Suprapubic skin (tissue), 4 donors: ENCODE data around the gene CTXN1. TPM values are rescaled to one million over a fixed set of nuclear protein-coding genes. Genes with fewer than 3 reads are reported as not detected.
"Not testable (repeated sequence)": the region's sequence is repeated elsewhere in the genome, so short reads cannot be mapped to it uniquely, and the experiment has no call there.

Source experiments
- DNase-seq, 2 donors: peaks; one replicate each; pipeline ENCODE4 v3.0.0-alpha.2; 2019; ENCODE audit warnings: low spot score in 2 of 2
- H3K27ac ChIP-seq: fragments of 200-600 bp; sonication (generic); one replicate; pipeline ENCODE4 v1.5.1; 2019
- H3K27me3 ChIP-seq: fragments of 200-600 bp; sonication (generic); one replicate; pipeline ENCODE4 v1.5.1; 2019
- H3K36me3 ChIP-seq: fragments of 200-600 bp; sonication (generic); one replicate; pipeline ENCODE4 v1.5.1; 2019
- H3K4me1 ChIP-seq: fragments of 200-600 bp; sonication (generic); one replicate; pipeline ENCODE4 v1.5.1; 2019
- H3K4me3 ChIP-seq: fragments of 200-600 bp; sonication (generic); one replicate; pipeline ENCODE4 v1.5.1; 2019; ENCODE audit warnings: mild to moderate bottlenecking
- H3K9me3 ChIP-seq: fragments of 200-600 bp; sonication (generic); one replicate; pipeline ENCODE4 v1.5.1; 2019
- CTCF ChIP-seq, 2 donors: fragments of 200-600 bp in 1 of 2; fragments of 450-650 bp in 1 of 2; sonication (generic) in 1 of 2; IDR thresholded peaks; one replicate each; pipeline ENCODE4 v1.5.1; 2016 to 2019; ENCODE audit warnings: antibody characterized with exemption in 2 of 2, mild to moderate bottlenecking in 1 of 2, moderate library complexity in 1 of 2
- EP300 ChIP-seq: sonication (generic); formaldehyde crosslinking; IDR thresholded peaks from one replicate; pipeline ENCODE4 v1.6.1; 2017; ENCODE audit warnings: antibody characterized with exemption
- POLR2A ChIP-seq, 2 donors: fragments of 450-650 bp; IDR thresholded peaks; one replicate each; pipeline ENCODE4 v1.6.1; 2017; ENCODE audit warnings: antibody characterized with exemption in 2 of 2, mild to moderate bottlenecking in 2 of 2, moderate library complexity in 2 of 2
- POLR2AphosphoS5 ChIP-seq, 3 donors: sonication (generic); formaldehyde crosslinking; IDR thresholded peaks; one replicate each; pipeline ENCODE4 v1.6.1; 2017; ENCODE audit warnings: antibody characterized with exemption in 3 of 3
- WGBS: methylation state at CpG from one replicate; pipeline ENCODE4 v1.1.5; 2018; 5-methylcytosine and 5-hydroxymethylcytosine counted together
- total RNA-seq, 4 donors: library from RNA; depleted of rRNA; stranded (reverse); fragments of >200 nt; gene quantifications; one replicate each; pipeline ENCODE4 v1.1.0, GENCODE V29; 2016

CTXN1 gene
- total RNA-seq, 4 donors from 2014 or later: 1.2 to 3.6 (median 2.6) TPM

GRCh38 chr19:7930765-7931164 is 4.8 kb upstream of the CTXN1 start:
- Histone ChIP-seq H3K36me3 (peaks cover 56% of the 10 kb centered on the region), H3K4me3 (no peak overlapping the region), H3K4me1 (peaks cover 42% of the 10 kb centered on the region), H3K27me3 (no peaks in the 10 kb centered on the region), H3K27ac (no peak overlapping the region), H3K9me3 (no peaks in the 10 kb centered on the region)
- DNase-seq: no peak
- TF ChIP-seq POLR2A (IDR thresholded peaks at IDR 0.05): no peak
- TF ChIP-seq POLR2AphosphoS5 (IDR thresholded peaks at IDR 0.05): no peak
- TF ChIP-seq EP300: no peak
- TF ChIP-seq CTCF (IDR thresholded peaks at IDR 0.05): no peak
- 90% methylated on average over 7 of the region's 7 CpGs for WGBS

GRCh38 chr19:7930030-7930429 is 4.1 kb upstream of the CTXN1 start:
- H3K27me3 ChIP-seq, DNase-seq, H3K4me3 ChIP-seq, H3K9me3 ChIP-seq: not testable (repeated sequence)
- H3K27ac ChIP-seq: peak overlapping the region; percentile 83
- peaks cover 49% of the 10 kb centered on the region for H3K36me3 ChIP-seq
- 84% methylated on average over 11 of the region's 11 CpGs for WGBS
- peaks cover 50% of the 10 kb centered on the region for H3K4me1 ChIP-seq

- Histone ChIP-seq H3K4me3 (peak overlapping the region; percentile 11), H3K9me3 (no peaks in the 10 kb centered on the region), H3K27me3 (no peaks in the 10 kb centered on the region), H3K4me1 (peaks cover 60% of the 10 kb centered on the region), H3K36me3 (peaks cover 38% of the 10 kb centered on the region), H3K27ac (peak overlapping the region; percentile 83)
- DNase-seq: peak; percentile 79 to 82
- no peak for TF ChIP-seq EP300
- TF ChIP-seq POLR2A (IDR thresholded peaks at IDR 0.05): no peak
- TF ChIP-seq POLR2AphosphoS5 (IDR thresholded peaks at IDR 0.05): no peak
- TF ChIP-seq CTCF (IDR thresholded peaks at IDR 0.05): peak; percentile 28 to 49
- 27% methylated on average over 15 of the region's 24 CpGs for WGBS
These were observed 3.1 kb upstream of the CTXN1 start for GRCh38 chr19:7928741-7929701.

DNA sequence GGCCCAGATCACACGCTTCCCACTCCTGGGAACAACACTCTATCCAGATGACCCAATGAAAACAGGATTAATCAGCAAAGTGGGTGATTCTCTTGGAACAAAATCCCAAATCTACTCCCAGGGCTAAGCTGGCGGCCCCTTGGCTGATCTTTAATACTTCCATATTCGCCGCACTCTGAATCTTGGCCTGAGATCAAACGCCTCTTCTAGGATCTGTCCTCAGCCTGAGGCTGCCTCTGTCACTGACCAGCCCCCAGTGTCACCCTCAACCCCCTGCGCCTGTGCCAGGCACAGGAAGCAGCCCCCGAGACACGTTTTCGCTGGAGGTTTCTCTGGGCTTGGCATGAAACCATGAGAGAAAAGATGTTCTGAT is 2.4 kb upstream of the CTXN1 start:
- H3K36me3 ChIP-seq: peaks cover 32% of the 10 kb centered on the region
- H3K9me3 ChIP-seq: no peaks in the 10 kb centered on the region
- H3K4me1 ChIP-seq: peaks cover 65% of the 10 kb centered on the region
- peak overlapping the region; percentile 76 for H3K27ac ChIP-seq
- H3K4me3 ChIP-seq: no peak overlapping the region
- TF ChIP-seq CTCF (IDR thresholded peaks at IDR 0.05): no peak
- no peak for TF ChIP-seq POLR2AphosphoS5 (IDR thresholded peaks at IDR 0.05)
- no peak for TF ChIP-seq POLR2A (IDR thresholded peaks at IDR 0.05)
- TF ChIP-seq EP300: no peak
- H3K27me3 ChIP-seq: no peaks in the 10 kb centered on the region
- 25% methylated on average over 6 of the region's 9 CpGs for WGBS
- peak in 1 of 2 donors; percentile 63 for DNase-seq

DNA sequence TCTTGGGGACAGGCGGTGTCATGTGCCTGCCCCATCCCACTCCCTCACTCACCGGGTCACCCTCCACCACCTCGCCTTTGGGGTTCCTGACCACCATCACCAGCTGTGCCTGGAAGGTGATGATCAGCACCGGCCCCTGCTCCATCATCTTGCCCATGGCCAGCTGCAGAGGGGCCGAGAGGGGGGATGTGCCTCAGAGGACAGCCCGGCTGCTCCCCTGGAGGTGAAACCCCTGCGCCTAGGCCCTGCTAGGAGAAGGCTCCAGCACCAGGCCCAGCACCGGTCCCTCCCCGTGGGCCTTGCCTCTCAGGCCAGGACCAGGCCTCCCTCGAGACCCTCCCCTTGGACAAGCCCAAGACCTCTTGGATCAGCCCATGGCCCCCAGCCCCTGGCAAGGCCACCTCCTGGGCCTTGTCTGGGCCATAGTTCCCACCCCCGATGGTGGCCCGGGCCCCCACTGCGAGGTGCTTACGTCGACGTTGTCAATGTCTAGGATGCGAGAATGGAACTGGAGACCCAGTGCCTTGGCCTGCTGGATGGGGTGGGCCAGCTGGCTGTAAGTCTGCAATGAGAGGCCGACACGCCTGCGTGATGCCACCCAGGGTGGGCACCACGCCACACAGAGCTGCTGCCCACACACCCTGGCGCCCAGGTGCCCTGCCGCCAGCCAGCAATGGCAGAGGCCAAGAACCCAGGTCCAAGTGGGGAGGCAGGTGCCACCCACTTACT is 1.8 kb upstream of the CTXN1 start:
- peak in 1 of 2 donors; percentile 68 for DNase-seq
- Histone ChIP-seq H3K27ac (peak overlapping the region; percentile 76), H3K9me3 (no peaks in the 10 kb centered on the region), H3K36me3 (peaks cover 32% of the 10 kb centered on the region), H3K27me3 (no peaks in the 10 kb centered on the region), H3K4me3 (no peak overlapping the region), H3K4me1 (peaks cover 65% of the 10 kb centered on the region)
- TF ChIP-seq EP300: no peak
- no peak for TF ChIP-seq POLR2AphosphoS5 (IDR thresholded peaks at IDR 0.05)
- no peak for TF ChIP-seq CTCF (IDR thresholded peaks at IDR 0.05)
- TF ChIP-seq POLR2A (IDR thresholded peaks at IDR 0.05): no peak
- WGBS: 85% methylated on average over 5 of the region's 23 CpGs
